ENCODE measurements around the gene AGO3.

DNA sequence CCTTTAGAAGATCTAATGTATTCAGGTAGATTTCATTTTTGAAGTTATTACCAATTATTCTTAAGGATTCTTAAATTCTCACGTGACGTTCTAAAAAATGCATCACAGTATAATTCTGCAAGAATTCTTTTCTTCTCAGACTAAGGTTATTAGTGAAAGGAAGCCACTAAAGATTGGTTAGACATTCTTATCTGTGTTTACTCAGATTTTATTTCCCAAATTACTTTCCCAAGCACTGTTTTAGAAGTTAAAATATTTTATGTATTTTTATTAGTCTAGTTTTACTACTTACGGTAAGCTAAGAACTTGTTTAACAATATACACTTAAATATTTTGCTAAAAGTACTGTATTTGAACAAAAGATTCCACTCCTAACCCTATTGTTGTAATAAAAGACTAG is 28.4 kb downstream of the AGO3 start:
- TF ChIP-seq, protein P1, sequence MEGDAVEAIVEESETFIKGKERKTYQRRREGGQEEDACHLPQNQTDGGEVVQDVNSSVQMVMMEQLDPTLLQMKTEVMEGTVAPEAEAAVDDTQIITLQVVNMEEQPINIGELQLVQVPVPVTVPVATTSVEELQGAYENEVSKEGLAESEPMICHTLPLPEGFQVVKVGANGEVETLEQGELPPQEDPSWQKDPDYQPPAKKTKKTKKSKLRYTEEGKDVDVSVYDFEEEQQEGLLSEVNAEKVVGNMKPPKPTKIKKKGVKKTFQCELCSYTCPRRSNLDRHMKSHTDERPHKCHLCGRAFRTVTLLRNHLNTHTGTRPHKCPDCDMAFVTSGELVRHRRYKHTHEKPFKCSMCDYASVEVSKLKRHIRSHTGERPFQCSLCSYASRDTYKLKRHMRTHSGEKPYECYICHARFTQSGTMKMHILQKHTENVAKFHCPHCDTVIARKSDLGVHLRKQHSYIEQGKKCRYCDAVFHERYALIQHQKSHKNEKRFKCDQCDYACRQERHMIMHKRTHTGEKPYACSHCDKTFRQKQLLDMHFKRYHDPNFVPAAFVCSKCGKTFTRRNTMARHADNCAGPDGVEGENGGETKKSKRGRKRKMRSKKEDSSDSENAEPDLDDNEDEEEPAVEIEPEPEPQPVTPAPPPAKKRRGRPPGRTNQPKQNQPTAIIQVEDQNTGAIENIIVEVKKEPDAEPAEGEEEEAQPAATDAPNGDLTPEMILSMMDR (IDR thresholded peaks at IDR 0.05), result no peak
- TF ChIP-seq POLR2AphosphoS5 (IDR thresholded peaks at IDR 0.05), result no peak
